Prostate gland (tissue), 2 donors: Measurements from ENCODE around the gene SOX2.

Source experiments
- CTCF ChIP-seq, 4 experiments: fragments of 200-600 bp in 2 of 4; fragments of 450-650 bp in 2 of 4; sonication (generic) in 2 of 4; IDR thresholded peaks; 1 replicate in 3 of 4; 2 replicates in 1 of 4; pipeline ENCODE4 v1.5.1; 2016 to 2019; ENCODE audit warnings: antibody characterized with exemption in 4 of 4, mild to moderate bottlenecking in 2 of 4, moderate library complexity in 2 of 4
- POLR2AphosphoS5 ChIP-seq: sonication (generic); formaldehyde crosslinking; IDR thresholded peaks from one replicate; pipeline ENCODE4 v1.6.1; 2017; ENCODE audit warnings: antibody characterized with exemption

- TF ChIP-seq CTCF (IDR thresholded peaks at IDR 0.05) (no peak), POLR2AphosphoS5 (no peak)
Observed at GRCh38 chr3:181704421-181705085, 7.2 kb upstream of the SOX2 start.
